GM18499 (cell line): ENCODE results near the gene SARS1.

ENCODE experiments used
- ATAC-seq: cut with Tn5 transposase; IDR thresholded peaks from one replicate; pipeline ENCODE4 v1.9.1; 2021; ENCODE audit warnings: moderate number of reproducible peaks; ENCODE audit not compliant: insufficient read depth, unreplicated experiment

The SARS1 gene

DNA sequence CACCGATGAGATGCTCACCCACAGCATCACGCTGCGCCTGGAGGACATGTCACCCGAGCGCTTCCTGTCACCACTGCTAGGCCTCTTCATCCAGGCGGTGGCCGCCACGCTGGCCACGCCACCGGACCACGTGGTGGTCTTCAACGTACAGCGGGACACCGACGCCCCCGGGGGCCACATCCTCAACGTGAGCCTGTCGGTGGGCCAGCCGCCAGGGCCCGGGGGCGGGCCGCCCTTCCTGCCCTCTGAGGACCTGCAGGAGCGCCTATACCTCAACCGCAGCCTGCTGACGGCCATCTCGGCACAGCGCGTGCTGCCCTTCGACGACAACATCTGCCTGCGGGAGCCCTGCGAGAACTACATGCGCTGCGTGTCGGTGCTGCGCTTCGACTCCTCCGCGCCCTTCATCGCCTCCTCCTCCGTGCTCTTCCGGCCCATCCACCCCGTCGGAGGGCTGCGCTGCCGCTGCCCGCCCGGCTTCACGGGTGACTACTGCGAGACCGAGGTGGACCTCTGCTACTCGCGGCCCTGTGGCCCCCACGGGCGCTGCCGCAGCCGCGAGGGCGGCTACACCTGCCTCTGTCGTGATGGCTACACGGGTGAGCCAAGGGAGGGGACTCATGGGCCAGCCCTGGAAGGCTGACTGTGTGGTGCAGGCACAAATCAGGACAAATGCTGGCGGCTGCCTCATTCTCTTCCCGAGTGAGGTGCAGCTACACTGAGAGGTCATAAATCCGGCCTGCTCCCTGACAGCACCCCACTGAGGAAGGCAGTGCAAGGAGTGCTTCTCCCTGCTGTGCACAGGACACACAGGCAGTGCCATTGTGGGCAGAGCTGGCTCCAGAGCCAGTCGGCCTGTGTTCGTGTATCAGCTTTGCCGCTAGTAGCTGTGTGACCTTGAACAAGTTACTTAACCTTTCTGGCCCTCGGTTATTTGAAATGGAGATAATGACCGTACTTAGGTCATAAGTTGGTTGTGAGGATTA, 45.1 kb downstream of the SARS1 start:
- ATAC-seq = no peak

DNA sequence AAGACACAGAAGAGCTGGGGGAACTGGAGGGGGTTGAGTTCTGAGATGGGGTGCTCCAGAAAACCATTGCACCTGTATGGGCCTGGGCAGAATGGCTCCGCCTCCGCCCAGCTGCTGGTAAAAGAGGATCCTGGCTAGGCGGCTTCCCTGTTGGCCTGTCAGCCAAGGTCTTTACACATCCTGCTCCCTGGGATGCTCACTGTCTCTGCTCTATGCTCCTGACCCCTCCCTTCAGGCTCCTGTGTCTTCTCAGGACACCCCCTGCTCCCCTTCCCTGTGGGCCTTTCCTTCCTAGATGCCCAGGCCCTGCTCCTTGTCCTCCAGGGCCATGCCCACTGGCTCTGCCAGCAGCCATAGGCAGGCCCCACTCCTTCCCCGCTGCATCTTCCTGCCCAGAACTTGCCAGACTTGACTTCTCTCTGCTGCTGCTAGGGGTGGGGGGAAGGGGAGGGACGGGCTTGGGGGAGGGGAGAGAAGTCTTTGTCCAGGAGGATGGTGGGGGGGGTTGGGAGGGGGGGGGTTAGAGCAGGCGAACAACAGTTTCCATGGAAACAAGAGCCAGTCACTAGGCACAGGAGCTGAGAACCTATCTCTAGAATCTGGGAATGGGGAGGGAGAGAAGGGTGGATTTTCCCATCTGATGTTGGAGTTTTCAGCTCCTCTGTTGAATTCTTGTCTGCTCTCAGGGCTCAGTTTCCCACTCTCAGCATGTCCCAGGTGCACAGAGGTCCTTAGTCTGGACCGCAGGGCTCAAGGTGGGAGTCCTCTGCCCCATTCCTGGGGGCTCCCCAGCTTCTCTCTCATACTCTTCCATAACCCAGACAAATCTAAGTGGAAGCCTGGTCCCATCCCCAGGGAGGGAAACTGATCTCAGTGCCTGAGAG, 46.2 kb downstream of the SARS1 start:
- no peak for ATAC-seq

DNA sequence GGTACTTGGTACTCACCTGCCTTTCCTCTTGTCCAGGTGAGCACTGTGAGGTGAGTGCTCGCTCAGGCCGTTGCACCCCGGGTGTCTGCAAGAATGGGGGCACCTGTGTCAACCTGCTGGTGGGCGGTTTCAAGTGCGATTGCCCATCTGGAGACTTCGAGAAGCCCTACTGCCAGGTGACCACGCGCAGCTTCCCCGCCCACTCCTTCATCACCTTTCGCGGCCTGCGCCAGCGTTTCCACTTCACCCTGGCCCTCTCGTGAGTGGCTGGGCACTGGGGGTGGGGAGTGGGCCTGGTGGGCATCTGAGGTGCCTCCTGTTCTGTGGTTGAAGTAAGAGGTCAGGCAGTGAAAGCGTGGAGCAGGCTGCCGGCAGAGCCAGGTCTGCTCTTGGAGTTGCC, 47.3 kb downstream of the SARS1 start:
- ATAC-seq = no peak

DNA sequence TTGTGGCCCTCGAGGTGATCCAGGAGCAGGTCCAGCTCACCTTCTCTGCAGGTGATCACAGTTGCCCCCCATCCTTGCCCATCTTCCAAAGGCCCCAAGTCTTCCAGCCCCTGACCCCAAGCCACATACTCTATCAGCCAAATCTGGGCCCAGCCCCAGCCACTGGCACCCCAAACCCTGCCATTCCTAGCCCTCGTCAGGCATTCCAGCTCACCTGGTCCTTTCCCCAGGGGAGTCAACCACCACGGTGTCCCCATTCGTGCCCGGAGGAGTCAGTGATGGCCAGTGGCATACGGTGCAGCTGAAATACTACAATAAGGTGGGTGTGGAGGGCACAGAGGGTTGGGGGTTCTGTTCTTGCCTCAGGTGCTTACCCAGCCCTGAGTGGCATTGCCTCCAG, 47.9 kb downstream of the SARS1 start:
- no peak for ATAC-seq

DNA sequence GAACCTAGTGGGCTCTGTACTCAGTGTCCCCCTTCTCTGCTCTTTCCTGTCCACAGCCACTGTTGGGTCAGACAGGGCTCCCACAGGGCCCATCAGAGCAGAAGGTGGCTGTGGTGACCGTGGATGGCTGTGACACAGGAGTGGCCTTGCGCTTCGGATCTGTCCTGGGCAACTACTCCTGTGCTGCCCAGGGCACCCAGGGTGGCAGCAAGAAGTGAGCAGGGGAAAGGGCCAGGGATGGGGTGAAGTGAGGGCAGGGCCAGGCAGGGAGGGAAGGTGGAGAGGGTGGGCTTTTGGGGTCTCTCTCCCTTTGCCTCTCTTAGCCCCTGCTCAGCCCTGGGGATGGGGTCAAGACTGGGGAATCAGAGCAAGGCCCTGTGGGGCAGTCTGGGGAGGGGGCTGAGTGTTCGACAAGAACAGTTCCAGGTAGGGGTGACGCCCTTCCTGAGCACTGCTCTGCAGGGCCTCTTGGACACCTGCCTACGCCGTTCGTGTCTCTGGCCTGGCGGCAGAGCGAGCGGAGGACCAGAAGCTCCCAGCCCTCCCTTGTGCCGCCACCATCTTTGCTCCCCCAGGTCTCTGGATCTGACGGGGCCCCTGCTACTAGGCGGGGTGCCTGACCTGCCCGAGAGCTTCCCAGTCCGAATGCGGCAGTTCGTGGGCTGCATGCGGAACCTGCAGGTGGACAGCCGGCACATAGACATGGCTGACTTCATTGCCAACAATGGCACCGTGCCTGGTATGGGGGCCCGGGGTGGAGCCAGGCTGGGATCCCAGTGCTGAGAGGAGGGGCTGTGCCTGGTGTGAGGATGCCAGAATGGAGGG, 48.7 kb downstream of the SARS1 start:
- ATAC-seq = no peak

DNA sequence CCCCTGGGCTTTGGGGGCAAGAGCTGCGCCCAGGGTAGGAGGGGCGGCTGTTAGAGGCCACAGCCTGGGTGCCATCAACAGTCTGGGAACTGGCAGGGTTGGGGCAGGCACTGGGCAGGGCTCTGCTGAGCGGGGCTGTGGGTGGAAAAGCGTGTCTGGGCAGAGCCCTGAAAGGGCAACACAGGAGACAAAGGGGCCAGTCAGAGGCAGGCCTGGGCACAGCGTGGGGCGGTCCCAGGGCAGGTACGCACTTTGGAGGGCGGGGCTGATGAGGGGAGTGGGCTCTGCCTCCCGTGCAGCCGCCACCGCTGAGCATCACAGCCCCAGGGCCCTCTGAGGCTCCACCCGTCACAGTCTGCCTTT, 49.5 kb downstream of the SARS1 start:
- no peak for ATAC-seq

DNA sequence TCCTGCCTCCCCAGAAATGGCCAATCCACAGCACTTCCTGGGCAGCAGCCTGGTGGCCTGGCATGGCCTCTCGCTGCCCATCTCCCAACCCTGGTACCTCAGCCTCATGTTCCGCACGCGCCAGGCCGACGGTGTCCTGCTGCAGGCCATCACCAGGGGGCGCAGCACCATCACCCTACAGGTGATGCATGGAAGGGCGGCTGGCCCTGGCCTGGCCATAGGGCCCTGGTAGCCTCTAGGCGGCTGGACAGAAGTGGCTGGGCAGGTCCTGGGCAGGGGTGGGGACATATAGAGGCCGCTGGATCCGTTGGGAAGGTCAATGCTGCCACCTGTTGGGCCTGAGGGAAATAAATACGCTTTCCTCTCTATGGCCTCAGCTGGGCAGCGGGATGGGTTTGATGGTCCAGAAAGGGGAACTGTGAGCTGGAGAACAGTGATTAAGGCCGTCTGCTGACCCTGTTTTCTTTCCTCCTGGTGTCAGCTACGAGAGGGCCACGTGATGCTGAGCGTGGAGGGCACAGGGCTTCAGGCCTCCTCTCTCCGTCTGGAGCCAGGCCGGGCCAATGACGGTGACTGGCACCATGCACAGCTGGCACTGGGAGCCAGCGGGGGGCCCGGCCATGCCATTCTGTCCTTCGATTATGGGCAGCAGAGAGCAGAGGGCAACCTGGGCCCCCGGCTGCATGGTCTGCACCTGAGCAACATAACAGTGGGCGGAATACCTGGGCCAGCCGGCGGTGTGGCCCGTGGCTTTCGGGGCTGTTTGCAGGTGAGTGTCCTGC, 50.1 kb downstream of the SARS1 start:
- no peak for ATAC-seq

DNA sequence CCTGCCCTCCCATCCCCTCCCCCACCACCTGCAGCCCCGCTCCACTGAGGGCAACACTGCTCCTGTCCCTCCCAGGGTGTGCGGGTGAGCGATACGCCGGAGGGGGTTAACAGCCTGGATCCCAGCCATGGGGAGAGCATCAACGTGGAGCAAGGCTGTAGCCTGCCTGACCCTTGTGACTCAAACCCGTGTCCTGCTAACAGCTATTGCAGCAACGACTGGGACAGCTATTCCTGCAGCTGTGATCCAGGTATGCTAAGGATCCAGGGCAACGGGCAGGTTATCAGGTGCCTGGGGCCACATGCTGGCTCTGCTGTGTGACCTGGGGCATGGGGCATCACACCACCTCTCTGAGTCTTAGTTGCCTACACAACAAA, 50.6 kb downstream of the SARS1 start:
- no peak for ATAC-seq

DNA sequence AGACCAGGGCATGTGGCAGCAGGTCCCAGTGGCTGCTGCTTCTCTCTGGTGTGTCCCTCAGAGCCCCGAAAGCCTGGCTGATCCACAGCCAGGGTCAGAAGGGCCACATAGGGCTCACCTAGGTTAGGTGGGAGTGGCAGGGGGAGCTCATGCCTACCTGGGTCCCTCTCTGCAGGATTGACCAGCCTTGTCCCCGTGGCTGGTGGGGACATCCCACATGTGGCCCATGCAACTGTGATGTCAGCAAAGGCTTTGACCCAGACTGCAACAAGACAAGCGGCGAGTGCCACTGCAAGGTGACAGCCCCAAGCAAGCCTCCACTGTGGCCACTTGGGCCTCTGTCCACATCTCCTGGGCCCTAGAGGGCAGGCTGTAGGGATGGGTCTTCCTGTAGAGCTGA, 51.3 kb downstream of the SARS1 start:
- no peak for ATAC-seq

DNA sequence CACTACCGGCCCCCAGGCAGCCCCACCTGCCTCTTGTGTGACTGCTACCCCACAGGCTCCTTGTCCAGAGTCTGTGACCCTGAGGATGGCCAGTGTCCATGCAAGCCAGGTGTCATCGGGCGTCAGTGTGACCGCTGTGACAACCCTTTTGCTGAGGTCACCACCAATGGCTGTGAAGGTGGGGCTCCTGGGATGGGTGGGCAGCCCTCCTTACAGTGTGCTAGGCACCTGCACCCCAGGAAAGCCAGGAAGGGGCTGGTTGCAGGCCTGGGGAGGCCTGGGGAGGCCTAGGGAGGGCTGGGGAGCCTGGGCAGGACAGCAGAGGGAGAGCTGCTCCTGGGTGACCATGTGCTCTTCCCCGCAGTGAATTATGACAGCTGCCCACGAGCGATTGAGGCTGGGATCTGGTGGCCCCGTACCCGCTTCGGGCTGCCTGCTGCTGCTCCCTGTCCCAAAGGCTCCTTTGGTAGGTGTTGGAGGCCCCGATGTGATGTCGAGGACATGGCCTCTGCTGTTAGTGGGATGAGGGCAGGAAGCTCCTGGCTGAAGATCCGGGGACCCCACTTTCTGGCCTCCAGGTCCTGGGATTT, 52.1 kb downstream of the SARS1 start:
- ATAC-seq = no peak

DNA sequence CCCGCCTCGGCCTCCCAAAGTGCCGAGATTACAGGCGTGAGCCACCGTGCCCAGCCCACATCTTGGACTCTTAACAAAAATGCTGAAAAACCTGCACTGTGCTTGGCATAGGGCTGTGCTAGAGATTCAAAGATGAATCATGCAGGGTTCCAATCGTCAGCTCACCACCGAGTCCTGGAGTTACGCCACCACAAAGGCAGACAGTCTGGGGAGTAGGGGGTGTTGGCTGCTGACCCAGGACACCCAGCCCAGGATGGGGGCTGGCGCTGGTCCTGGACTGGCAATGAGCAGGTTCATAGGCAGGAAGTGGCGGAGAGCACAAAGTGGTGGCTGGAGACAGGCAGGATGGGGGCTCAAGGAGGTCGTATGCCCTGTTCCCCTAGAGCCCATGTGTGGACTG, 53.2 kb downstream of the SARS1 start:
- no peak for ATAC-seq

DNA sequence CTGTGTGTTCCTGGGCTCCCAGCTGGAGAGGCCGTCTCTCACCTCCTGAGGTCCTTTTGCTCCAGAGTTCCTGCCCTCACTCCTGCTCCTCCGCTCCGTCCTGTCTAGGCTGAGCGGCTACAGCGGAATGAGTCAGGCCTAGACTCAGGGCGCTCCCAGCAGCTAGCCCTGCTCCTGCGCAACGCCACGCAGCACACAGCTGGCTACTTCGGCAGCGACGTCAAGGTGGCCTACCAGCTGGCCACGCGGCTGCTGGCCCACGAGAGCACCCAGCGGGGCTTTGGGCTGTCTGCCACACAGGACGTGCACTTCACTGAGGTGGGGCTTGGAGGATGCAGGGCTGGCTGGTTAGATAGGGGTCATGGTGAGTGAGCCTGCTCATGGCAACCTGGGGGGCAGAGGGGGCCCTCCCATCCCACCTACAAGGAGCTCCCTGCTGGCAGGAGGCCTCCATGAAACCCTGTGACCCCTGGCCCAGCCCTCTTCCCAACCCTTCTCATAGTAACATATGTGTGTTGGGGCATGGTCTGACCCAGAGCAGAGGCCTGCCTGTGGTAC, 54.1 kb downstream of the SARS1 start:
- ATAC-seq = no peak

DNA sequence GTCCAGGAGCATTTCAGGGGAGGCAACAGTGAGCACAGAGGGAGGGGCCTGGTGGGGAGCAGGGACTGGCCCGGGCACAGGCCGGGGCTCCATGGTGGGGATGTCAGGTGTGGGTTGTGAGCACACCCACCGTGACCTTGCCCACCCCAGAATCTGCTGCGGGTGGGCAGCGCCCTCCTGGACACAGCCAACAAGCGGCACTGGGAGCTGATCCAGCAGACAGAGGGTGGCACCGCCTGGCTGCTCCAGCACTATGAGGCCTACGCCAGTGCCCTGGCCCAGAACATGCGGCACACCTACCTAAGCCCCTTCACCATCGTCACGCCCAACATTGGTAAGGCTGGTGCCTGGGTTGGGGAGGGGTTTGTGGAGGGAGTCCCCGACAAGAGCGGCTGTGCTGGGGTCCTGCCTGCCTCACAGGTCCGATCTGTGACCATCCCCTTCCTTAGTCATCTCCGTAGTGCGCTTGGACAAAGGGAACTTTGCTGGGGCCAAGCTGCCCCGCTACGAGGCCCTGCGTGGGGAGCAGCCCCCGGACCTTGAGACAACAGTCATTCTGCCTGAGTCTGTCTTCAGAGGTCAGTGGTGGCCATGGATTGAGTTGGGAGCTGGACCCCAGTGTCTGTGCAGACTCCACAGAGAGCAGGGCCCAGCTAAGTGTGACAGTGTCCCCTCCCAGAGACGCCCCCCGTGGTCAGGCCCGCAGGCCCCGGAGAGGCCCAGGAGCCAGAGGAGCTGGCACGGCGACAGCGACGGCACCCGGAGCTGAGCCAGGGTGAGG, 54.9 kb downstream of the SARS1 start:
- no peak for ATAC-seq

DNA sequence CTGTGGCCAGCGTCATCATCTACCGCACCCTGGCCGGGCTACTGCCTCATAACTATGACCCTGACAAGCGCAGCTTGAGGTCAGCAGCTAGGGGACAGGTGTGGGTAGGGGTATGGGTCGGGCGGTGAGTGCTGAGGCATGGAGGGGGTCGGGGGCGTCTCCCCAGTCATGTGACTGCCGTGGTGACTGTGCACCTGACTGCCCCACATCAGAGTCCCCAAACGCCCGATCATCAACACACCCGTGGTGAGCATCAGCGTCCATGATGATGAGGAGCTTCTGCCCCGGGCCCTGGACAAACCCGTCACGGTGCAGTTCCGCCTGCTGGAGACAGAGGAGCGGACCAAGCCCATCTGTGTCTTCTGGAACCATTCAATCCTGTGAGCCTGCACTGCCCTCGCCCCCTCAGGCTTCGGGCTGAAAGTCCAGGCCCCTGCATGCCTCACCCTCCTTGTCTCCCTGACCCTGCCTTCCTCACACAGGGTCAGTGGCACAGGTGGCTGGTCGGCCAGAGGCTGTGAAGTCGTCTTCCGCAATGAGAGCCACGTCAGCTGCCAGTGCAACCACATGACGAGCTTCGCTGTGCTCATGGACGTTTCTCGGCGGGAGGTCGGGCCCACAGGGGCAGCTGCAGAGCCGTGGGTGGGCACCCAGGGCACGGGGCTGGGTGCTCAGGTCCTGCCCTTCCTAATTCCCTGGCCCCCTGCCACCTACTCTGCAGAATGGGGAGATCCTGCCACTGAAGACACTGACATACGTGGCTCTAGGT, 55.7 kb downstream of the SARS1 start:
- no peak for ATAC-seq

DNA sequence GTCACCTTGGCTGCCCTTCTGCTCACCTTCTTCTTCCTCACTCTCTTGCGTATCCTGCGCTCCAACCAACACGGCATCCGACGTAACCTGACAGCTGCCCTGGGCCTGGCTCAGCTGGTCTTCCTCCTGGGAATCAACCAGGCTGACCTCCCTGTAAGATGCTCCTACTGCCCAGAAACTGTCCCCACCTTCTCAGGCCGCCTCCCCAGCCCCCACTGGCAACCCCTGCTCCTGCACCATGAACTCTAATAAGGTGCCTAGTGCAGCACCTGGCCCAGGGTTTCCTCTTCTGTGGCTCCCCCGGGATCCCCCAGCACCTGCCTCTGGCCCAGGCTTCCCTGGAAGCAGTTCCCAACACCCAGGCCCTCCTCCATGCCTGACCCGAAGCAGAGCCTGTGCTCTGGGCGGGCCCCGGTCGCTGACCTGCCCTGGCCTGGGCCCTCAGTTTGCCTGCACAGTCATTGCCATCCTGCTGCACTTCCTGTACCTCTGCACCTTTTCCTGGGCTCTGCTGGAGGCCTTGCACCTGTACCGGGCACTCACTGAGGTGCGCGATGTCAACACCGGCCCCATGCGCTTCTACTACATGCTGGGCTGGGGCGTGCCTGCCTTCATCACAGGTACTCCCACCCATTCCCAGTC, 56.4 kb downstream of the SARS1 start:
- ATAC-seq = no peak

DNA sequence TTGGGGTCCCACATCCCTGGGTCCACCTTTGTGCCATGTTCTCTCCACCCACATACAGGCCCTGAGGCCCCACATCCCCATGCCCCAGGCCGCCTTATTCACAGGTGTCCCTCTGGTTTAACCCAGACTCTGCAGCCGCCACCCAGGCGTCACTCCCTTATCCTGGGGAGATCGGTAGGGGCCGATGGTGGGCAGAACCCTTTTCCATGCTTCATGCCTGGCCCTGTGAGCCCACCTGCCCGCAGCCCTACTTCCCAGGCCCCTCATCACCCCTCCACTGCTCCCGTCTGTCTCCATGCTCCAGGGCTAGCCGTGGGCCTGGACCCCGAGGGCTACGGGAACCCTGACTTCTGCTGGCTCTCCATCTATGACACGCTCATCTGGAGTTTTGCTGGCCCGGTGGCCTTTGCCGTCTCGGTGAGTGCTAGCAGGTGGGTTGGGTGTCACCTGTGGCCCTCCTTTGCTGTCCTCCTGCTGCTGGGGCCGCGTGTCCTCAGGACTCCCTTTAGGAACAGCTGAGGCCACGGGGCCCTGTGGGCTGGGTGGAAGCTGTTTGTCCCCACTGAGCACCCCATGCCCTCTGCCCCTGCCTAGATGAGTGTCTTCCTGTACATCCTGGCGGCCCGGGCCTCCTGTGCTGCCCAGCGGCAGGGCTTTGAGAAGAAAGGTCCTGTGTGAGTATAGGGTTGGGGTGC, 57.1 kb downstream of the SARS1 start:
- no peak for ATAC-seq

DNA sequence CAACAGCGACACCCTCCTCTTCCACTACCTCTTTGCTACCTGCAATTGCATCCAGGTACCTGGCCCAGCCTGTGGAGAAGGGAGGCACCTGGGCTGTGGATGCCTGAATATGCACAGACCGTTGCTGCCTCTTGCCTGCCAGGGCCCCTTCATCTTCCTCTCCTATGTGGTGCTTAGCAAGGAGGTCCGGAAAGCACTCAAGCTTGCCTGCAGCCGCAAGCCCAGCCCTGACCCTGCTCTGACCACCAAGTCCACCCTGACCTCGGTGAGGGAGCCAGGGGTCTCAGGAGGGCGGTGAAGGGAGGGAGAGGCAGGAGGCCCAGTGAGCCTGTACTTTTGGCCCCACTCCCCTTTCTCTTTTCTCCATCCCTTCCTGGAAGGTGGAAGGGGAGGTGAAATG, 57.7 kb downstream of the SARS1 start:
- no peak for ATAC-seq
